Calu3 (cell line): Measurements from ENCODE around the gene TRIM44. TPM values are rescaled to one million over a fixed set of nuclear protein-coding genes. Genes with fewer than 3 reads are reported as not detected.

Source experiments
- BruUV-seq: library from RNA; stranded (reverse); fragments of 400-500 nt; replicated peaks from 2 replicates; lab custom pipeline; 2021; lab: Mats Ljungman, UMichigan
- CTCF ChIA-PET: fragments of 300-600 bp; sonication (Branson Sonifier 250); formaldehyde crosslinking; loops from one replicate; lab custom pipeline; 2022; ENCODE audit warnings: antibody characterized with exemption; lab: Charles Lee
- DNase-seq: peaks from one replicate; pipeline ENCODE4 v3.0.0; 2022
- H3K27ac Mint-ChIP-seq: one replicate; pipeline ENCODE4 v1.8.0; 2022; ENCODE audit warnings: mixed read lengths; ENCODE audit not compliant: unreplicated experiment
- H3K27me3 Mint-ChIP-seq: one replicate; pipeline ENCODE4 v1.8.0; 2022; ENCODE audit warnings: mixed read lengths; ENCODE audit not compliant: unreplicated experiment
- H3K36me3 Mint-ChIP-seq: one replicate; pipeline ENCODE4 v1.8.0; 2022; ENCODE audit warnings: mild to moderate bottlenecking, moderate library complexity, mixed read lengths; ENCODE audit not compliant: insufficient read depth, unreplicated experiment
- H3K4me1 Mint-ChIP-seq: one replicate; pipeline ENCODE4 v1.8.0; 2022; ENCODE audit warnings: mild to moderate bottlenecking, low read depth, mixed read lengths; ENCODE audit not compliant: unreplicated experiment
- H3K4me3 Mint-ChIP-seq: one replicate; pipeline ENCODE4 v1.8.0; 2022; ENCODE audit warnings: mild to moderate bottlenecking, low read depth, moderate library complexity, mixed read lengths; ENCODE audit not compliant: unreplicated experiment
- H3K9me3 Mint-ChIP-seq: one replicate; pipeline ENCODE4 v1.8.0; 2022; ENCODE audit warnings: low read depth, mixed read lengths; ENCODE audit not compliant: unreplicated experiment
- intact Hi-C: fragments of 100-400 bp; cut with micrococcal nuclease; formaldehyde crosslinking; loops from one replicate; pipeline ENCODE4 v1.10.0; 2022; ENCODE audit not compliant: unreplicated experiment
- total RNA-seq: library from RNA; stranded (reverse); gene quantifications from 2 replicates; pipeline ENCODE4 v1.2.3, GENCODE V29; 2022
- TF ChIP-seq, protein P1 (sequence below): fragments of 200-600 bp; IDR thresholded peaks from one replicate; pipeline ENCODE4 v1.8.0; 2022; ENCODE audit warnings: antibody characterized with exemption; ENCODE audit not compliant: unreplicated experiment

TRIM44 gene
- total RNA-seq, 1 experiment from 2014 or later = 71.3 TPM

DNA sequence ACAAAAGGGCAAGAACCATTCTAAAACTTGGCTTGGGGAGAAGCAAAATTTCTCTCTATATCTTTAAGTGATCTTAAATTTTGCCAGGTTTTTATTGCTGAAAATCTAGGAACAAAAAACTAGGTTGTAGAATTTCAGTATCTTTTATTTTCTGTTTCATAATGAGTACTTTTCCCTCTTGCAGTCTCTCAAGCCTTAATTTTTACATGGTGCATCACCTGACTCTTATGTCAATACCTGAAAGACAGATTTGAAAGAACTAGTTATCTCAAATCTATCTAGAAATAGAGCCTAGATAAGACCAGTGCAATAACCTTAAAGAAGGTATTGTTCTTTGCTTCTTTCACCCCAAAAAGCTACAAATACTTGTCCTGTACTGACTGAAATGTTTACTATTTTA lies 122.1 kb downstream of the TRIM44 start:
- H3K27me3 Mint-ChIP-seq = no peaks in the 10 kb centered on the region
- H3K36me3 Mint-ChIP-seq = peaks cover 5% of the 10 kb centered on the region
- no TSS peak for BruUV-seq
- no peak overlapping the region for H3K4me3 Mint-ChIP-seq
- TF ChIP-seq, protein P1, sequence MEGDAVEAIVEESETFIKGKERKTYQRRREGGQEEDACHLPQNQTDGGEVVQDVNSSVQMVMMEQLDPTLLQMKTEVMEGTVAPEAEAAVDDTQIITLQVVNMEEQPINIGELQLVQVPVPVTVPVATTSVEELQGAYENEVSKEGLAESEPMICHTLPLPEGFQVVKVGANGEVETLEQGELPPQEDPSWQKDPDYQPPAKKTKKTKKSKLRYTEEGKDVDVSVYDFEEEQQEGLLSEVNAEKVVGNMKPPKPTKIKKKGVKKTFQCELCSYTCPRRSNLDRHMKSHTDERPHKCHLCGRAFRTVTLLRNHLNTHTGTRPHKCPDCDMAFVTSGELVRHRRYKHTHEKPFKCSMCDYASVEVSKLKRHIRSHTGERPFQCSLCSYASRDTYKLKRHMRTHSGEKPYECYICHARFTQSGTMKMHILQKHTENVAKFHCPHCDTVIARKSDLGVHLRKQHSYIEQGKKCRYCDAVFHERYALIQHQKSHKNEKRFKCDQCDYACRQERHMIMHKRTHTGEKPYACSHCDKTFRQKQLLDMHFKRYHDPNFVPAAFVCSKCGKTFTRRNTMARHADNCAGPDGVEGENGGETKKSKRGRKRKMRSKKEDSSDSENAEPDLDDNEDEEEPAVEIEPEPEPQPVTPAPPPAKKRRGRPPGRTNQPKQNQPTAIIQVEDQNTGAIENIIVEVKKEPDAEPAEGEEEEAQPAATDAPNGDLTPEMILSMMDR = no peak
- DNase-seq = no peak
- H3K4me1 Mint-ChIP-seq = peaks cover 40% of the 10 kb centered on the region
- H3K27ac Mint-ChIP-seq = no peak overlapping the region
- intact Hi-C loops = no loop called here
- CTCF ChIA-PET = interaction anchor here (1.1 kb wide), 1 partner anchor 12 kb away, joined by 3 read pairs; no protein-coding TSS in a partner anchor
- H3K9me3 Mint-ChIP-seq = no peaks in the 10 kb centered on the region

DNA sequence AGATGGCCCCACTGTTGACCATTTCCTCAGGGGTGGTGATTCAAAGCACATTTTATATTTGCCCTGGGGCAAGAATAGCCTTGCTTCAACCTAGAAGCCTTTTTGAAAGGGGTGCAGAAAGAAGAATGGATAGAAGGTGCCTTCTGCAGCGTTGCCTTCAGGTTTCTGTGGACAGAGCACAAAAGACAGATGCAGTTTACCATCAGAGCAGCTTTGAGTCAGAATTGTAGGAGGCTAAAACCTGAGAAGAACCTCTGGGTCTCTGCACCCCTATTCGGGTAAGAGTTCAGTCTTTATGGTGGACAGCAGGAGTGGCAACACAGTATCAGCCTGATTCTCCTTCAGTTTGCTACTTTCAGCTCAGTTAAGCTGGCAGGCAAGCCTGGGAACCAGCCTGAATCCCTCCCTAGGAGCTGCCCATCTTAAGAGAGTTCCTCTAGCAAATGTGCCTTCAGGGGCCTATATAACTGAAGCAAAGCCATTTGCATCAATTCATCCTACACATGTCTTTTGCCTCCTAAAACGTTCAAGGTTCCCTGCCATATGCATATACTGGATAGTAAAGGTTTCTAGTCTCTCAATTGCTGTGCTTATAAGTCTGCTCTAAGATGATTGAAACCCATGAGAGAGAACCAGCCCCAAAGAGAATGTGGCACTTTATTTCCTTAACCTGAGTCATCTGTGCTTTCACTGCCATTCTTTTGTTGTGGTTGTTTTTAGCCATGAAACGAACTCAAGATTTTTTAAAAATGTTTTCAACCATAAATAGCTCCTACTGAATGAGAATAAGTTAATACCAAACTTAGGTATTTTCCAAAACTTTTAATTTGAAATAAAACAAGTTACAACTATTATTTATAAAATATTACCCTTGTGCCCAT lies 123.0 kb downstream of the TRIM44 start:
- Mint-ChIP-seq H3K4me1 (peaks cover 39% of the 10 kb centered on the region), H3K4me3 (no peak overlapping the region), H3K36me3 (peaks cover 5% of the 10 kb centered on the region), H3K9me3 (no peaks in the 10 kb centered on the region), H3K27ac (no peak overlapping the region), H3K27me3 (no peaks in the 10 kb centered on the region)
- DNase-seq = no peak
- TF ChIP-seq, protein P1 = no peak
- CTCF ChIA-PET = interaction anchor here (0.5 to 1.1 kb wide), 3 partner anchors 11 to 362 kb away, joined by 3 read pairs; no protein-coding TSS in a partner anchor
- intact Hi-C loops = no loop called here
- BruUV-seq = no TSS peak

DNA sequence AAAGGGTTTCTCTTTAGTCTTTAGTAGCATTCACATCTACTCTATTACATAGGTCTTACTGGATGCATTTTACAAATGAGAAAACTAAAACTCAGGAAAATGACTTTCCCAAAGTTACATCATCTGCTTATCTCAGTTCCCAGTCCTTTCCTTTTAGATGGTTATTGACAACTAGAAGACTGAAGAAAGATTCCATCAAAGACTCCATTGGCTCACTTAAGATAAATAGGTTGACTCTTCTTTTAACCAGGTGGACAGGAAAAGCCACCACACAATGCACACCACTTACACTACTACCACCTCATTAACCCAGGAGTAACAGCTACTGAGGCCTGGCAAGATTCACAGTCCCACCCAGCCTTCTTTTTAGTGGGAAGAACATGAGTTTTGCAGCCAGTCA lies 123.6 kb downstream of the TRIM44 start:
- intact Hi-C loops = no loop called here
- Mint-ChIP-seq H3K27ac (no peak overlapping the region), H3K4me1 (peaks cover 32% of the 10 kb centered on the region), H3K9me3 (no peaks in the 10 kb centered on the region), H3K4me3 (no peak overlapping the region), H3K27me3 (no peaks in the 10 kb centered on the region), H3K36me3 (peaks cover 5% of the 10 kb centered on the region)
- BruUV-seq = no TSS peak
- TF ChIP-seq, protein P1 = no peak
- CTCF ChIA-PET = interaction anchor here (0.7 kb wide), 1 partner anchor 36 kb away, joined by 3 read pairs; no protein-coding TSS in a partner anchor
- DNase-seq = no peak

DNA sequence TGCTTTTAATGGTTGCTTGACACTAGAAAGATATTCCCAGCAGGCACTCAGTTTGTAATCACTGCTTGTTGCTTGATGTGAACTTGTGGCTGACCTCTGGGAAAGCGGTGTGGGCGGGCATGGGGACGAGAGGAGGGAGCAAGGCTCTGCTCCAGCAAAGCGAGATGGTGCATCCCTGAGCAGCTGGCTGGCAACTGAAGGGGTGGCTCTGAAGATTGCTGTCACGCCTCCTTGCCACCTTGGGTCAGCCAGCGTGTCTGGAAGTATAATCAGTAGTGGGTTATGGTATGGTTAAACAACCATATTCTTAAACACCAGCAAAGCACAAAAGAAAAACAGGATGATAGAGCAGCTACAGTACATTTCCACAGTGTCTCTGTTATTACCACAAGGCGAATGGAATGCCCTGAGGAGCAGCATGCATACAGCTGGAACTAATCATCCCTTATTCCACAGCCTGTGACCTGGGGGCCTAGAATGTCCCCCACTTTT lies 124.5 kb downstream of the TRIM44 start:
- TF ChIP-seq, protein P1 = no peak
- H3K4me3 Mint-ChIP-seq = no peak overlapping the region
- no peaks in the 10 kb centered on the region for H3K27me3 Mint-ChIP-seq
- intact Hi-C loops = no loop called here
- H3K4me1 Mint-ChIP-seq = peaks cover 28% of the 10 kb centered on the region
- peaks cover 5% of the 10 kb centered on the region for H3K36me3 Mint-ChIP-seq
- BruUV-seq = no TSS peak
- CTCF ChIA-PET = no interaction called here
- H3K9me3 Mint-ChIP-seq = no peaks in the 10 kb centered on the region
- DNase-seq = no peak
- H3K27ac Mint-ChIP-seq = no peak overlapping the region
